ENCODE results near the gene JAZF1. TPM values are rescaled to one million over a fixed set of nuclear protein-coding genes. Genes with fewer than 3 reads are reported as not detected.

JAZF1 gene
- total RNA-seq, 4 donors from 2014 or later = 29.3 to 33.8 (median 30.1) TPM

- H3K27me3 ChIP-seq = no peaks in the 10 kb centered on the region
- no peak overlapping the region for H3K4me3 ChIP-seq
- no peak for DNase-seq (ENCODE audit: extremely low spot score)
- no peaks in the 10 kb centered on the region for H3K36me3 ChIP-seq
- H3K4me1 ChIP-seq = no peaks in the 10 kb centered on the region
- no peak overlapping the region for H3K27ac ChIP-seq (replicated peaks in 1 of 4)
- TF ChIP-seq POLR2A (IDR thresholded peaks at IDR 0.05; ENCODE audit: low read depth) (no peak), EP300 (IDR thresholded peaks at IDR 0.05) (no peak), POLR2AphosphoS5 (IDR thresholded peaks at IDR 0.05) (no peak)
- TF ChIP-seq, protein P1, sequence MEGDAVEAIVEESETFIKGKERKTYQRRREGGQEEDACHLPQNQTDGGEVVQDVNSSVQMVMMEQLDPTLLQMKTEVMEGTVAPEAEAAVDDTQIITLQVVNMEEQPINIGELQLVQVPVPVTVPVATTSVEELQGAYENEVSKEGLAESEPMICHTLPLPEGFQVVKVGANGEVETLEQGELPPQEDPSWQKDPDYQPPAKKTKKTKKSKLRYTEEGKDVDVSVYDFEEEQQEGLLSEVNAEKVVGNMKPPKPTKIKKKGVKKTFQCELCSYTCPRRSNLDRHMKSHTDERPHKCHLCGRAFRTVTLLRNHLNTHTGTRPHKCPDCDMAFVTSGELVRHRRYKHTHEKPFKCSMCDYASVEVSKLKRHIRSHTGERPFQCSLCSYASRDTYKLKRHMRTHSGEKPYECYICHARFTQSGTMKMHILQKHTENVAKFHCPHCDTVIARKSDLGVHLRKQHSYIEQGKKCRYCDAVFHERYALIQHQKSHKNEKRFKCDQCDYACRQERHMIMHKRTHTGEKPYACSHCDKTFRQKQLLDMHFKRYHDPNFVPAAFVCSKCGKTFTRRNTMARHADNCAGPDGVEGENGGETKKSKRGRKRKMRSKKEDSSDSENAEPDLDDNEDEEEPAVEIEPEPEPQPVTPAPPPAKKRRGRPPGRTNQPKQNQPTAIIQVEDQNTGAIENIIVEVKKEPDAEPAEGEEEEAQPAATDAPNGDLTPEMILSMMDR (IDR thresholded peaks at IDR 0.05) = no peak
- intact Hi-C loops (cut with DNase I) = no loop called here
- H3K9me3 ChIP-seq = no peaks in the 10 kb centered on the region
- 83% methylated on average over 5 of the region's 5 CpGs for WGBS
Observed at GRCh38 chr7:28203508-28204240, 23.1 kb upstream of the JAZF1 start.

DNA sequence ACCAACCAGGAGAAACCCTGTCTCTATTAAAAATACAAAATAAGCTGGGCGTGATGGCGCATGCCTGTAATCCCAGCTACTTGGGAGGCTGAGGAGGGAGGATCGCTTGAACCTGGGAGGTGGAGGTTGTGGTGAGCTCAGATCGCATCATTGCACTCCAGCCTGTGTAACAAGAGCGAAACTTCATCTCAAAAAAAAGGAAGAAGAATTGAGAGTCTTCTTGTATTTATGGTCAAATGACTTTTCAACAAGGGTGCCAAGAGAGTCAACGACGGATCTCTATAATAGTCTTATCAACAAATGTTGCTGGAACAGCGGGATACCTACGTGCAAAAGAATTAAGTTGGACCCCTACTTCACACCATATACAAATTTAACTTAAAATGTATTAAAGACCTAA, 21.6 kb upstream of the JAZF1 start:
- 93% methylated on average over 9 of the region's 9 CpGs for WGBS
- H3K9me3 ChIP-seq = no peaks in the 10 kb centered on the region
- TF ChIP-seq EP300 (IDR thresholded peaks at IDR 0.05) (no peak), POLR2A (IDR thresholded peaks at IDR 0.05; ENCODE audit: low read depth) (no peak), POLR2AphosphoS5 (IDR thresholded peaks at IDR 0.05) (no peak)
- TF ChIP-seq, protein P1 (IDR thresholded peaks at IDR 0.05) = no peak
- no peaks in the 10 kb centered on the region for H3K4me1 ChIP-seq
- H3K27me3 ChIP-seq = no peaks in the 10 kb centered on the region
- H3K27ac ChIP-seq (replicated peaks in 1 of 4) = no peak overlapping the region
- intact Hi-C loops (cut with DNase I) = no loop called here
- H3K4me3 ChIP-seq = no peak overlapping the region
- no peak for DNase-seq (ENCODE audit: extremely low spot score)
- H3K36me3 ChIP-seq = no peaks in the 10 kb centered on the region

GRCh38 chr7:28201131-28201530, 20.5 kb upstream of the JAZF1 start:
- H3K9me3 ChIP-seq = no peaks in the 10 kb centered on the region
- no peaks in the 10 kb centered on the region for H3K36me3 ChIP-seq
- intact Hi-C loops (cut with DNase I) = no loop called here
- WGBS = 56% methylated on average over 1 of the region's 1 CpG
- no peak overlapping the region for H3K4me3 ChIP-seq
- TF ChIP-seq, protein P1 (IDR thresholded peaks at IDR 0.05) = no peak
- TF ChIP-seq EP300 (IDR thresholded peaks at IDR 0.05) (no peak), POLR2AphosphoS5 (IDR thresholded peaks at IDR 0.05) (no peak), POLR2A (IDR thresholded peaks at IDR 0.05; ENCODE audit: low read depth) (no peak)
- H3K27me3 ChIP-seq = no peaks in the 10 kb centered on the region
- DNase-seq (ENCODE audit: extremely low spot score) = no peak
- no peaks in the 10 kb centered on the region for H3K4me1 ChIP-seq
- H3K27ac ChIP-seq (replicated peaks in 1 of 4) = no peak overlapping the region

DNA sequence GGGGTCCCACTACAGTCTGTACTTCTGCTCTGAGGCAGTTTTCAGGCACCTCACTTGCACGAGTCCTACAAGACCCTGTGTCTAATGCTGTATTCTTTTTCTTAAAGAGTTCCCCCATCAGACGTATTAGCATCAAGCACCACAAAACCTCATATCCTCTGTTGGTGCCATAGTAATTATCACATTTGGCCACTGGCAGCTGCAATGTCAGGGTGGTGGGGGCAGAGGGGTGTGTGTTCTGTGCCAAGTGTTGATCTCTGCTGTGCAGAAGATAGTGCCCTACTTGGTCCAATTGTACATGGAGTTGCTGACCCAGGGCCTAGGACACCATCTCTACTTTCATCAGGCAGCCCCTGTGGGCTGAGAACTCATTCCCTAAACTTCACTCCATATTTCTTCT, 20.0 kb upstream of the JAZF1 start:
- intact Hi-C loops (cut with DNase I) = no loop called here
- no peaks in the 10 kb centered on the region for H3K27me3 ChIP-seq
- DNase-seq (ENCODE audit: extremely low spot score) = no peak
- no peaks in the 10 kb centered on the region for H3K9me3 ChIP-seq
- H3K27ac ChIP-seq (replicated peaks in 1 of 4) = no peak overlapping the region
- no peak overlapping the region for H3K4me3 ChIP-seq
- 69% methylated on average over 2 of the region's 2 CpGs for WGBS
- TF ChIP-seq, protein P1 (IDR thresholded peaks at IDR 0.05) = no peak
- no peak for TF ChIP-seq EP300 (IDR thresholded peaks at IDR 0.05)
- no peak for TF ChIP-seq POLR2AphosphoS5 (IDR thresholded peaks at IDR 0.05)
- TF ChIP-seq POLR2A (IDR thresholded peaks at IDR 0.05; ENCODE audit: low read depth) = no peak
- H3K4me1 ChIP-seq = no peaks in the 10 kb centered on the region
- H3K36me3 ChIP-seq = no peaks in the 10 kb centered on the region
